Hepatocyte (in vitro differentiated cells): ENCODE measurements around the gene ACACB. TPM values are rescaled to one million over a fixed set of nuclear protein-coding genes. Genes with fewer than 3 reads are reported as not detected.

Experiments
- DNase-seq: peaks from one replicate; pipeline ENCODE4 v3.0.0-alpha.2; 2016; ENCODE audit warnings: low spot score
- H2AFZ ChIP-seq: fragments of 200-600 bp; sonication (generic); 2 replicates; pipeline ENCODE4 v1.6.0; 2016; ENCODE audit warnings: antibody characterized with exemption, mild to moderate bottlenecking
- H3K27ac ChIP-seq: fragments of 200-600 bp; sonication (generic); 2 replicates; pipeline ENCODE4 v1.5.1; 2016; ENCODE audit warnings: mild to moderate bottlenecking
- H3K27me3 ChIP-seq: fragments of 200-600 bp; sonication (generic); 2 replicates; pipeline ENCODE4 v1.6.1; 2016
- H3K36me3 ChIP-seq: fragments of 200-600 bp; sonication (generic); replicated peaks from 2 replicates; pipeline ENCODE4 v1.5.1; 2016; ENCODE audit warnings: low read depth; ENCODE audit not compliant: insufficient read depth
- H3K4me1 ChIP-seq: fragments of 200-600 bp; sonication (generic); 2 replicates; pipeline ENCODE4 v1.5.1; 2016; ENCODE audit warnings: mild to moderate bottlenecking, moderate library complexity; ENCODE audit not compliant: insufficient read depth
- H3K4me2 ChIP-seq: fragments of 200-600 bp; sonication (generic); 2 replicates; pipeline ENCODE4 v1.6.0; 2016
- H3K4me3 ChIP-seq: fragments of 200-600 bp; sonication (generic); 2 replicates; pipeline ENCODE4 v1.5.1; 2016; ENCODE audit warnings: mild to moderate bottlenecking
- H3K79me2 ChIP-seq: fragments of 200-600 bp; sonication (generic); 2 replicates; pipeline ENCODE4 v1.6.0; 2017; ENCODE audit warnings: mild to moderate bottlenecking
- H3K9me2 ChIP-seq: fragments of 200-600 bp; sonication (generic); replicated peaks from 2 replicates; pipeline ENCODE4 v1.6.0; 2017; ENCODE audit warnings: mild to moderate bottlenecking; ENCODE audit not compliant: insufficient read depth
- H3K9me3 ChIP-seq: fragments of 200-600 bp; sonication (generic); 2 replicates; pipeline ENCODE4 v1.5.1; 2016; ENCODE audit warnings: low read depth, mild to moderate bottlenecking
- H4K20me1 ChIP-seq: fragments of 200-600 bp; sonication (generic); 2 replicates; pipeline ENCODE4 v1.6.0; 2016; ENCODE audit warnings: mild to moderate bottlenecking; ENCODE audit not compliant: insufficient read depth, poor library complexity, severe bottlenecking
- CTCF ChIP-seq: fragments of 200-600 bp; sonication (generic); IDR thresholded peaks from 2 replicates; pipeline ENCODE4 v1.5.1; 2016; ENCODE audit warnings: antibody characterized with exemption, mild to moderate bottlenecking; ENCODE audit not compliant: poor library complexity
- EZH2 ChIP-seq: fragments of 200-600 bp; sonication (generic); IDR thresholded peaks from 2 replicates; pipeline ENCODE4 v1.6.1; 2016; ENCODE audit warnings: antibody characterized with exemption, mild to moderate bottlenecking, borderline replicate concordance
- EZH2phosphoT487 ChIP-seq: fragments of 200-600 bp; sonication (generic); IDR thresholded peaks from one replicate; pipeline ENCODE4 v1.6.1; 2018; ENCODE audit warnings: antibody characterized with exemption, mild to moderate bottlenecking, low read depth, moderate library complexity; ENCODE audit not compliant: unreplicated experiment, severe bottlenecking
- WGBS: methylation state at CpG from one replicate; pipeline ENCODE4 v1.1.6; 2016; ENCODE audit warnings: low lambda C conversion rate; ENCODE audit errors: missing lambda C conversion rate; 5-methylcytosine and 5-hydroxymethylcytosine counted together
- polyA plus RNA-seq: library from polyadenylated mRNA; unstranded; fragments of >200 nt; fragmentation: Nextera tagmentation; extraction: Ambion mirVana; gene quantifications from 2 replicates; pipeline ENCODE4 v1.2.1, GENCODE V29; 2016
- total RNA-seq: library from RNA; depleted of rRNA; stranded (reverse); fragments of >200 nt; gene quantifications from 2 replicates; pipeline ENCODE4 v1.2.3, GENCODE V29; 2014

Gene ACACB
- total and polyA plus RNA-seq, 2 experiments from 2014 or later = 3.9 to 9.3 TPM

GRCh38 chr12:109253913-109254544 is 137.6 kb downstream of the ACACB start:
- Histone ChIP-seq H4K20me1 (no peaks in the 10 kb centered on the region), H3K4me2 (no peak overlapping the region), H3K36me3 (no peaks in the 10 kb centered on the region), H3K27ac (no peak overlapping the region), H3K9me2 (no peaks in the 10 kb centered on the region), H3K27me3 (no peaks in the 10 kb centered on the region), H3K79me2 (no peaks in the 10 kb centered on the region), H3K4me1 (no peaks in the 10 kb centered on the region), H3K4me3 (no peak overlapping the region), H3K9me3 (no peaks in the 10 kb centered on the region), H2AFZ (no peak overlapping the region)
- no peak for DNase-seq
- no peak for TF ChIP-seq EZH2phosphoT487
- WGBS = 93% methylated on average over 7 of the region's 7 CpGs

- 68% methylated on average over 5 of the region's 5 CpGs for whole genome bisulfite sequencing
- no peaks in the 10 kb centered on the region for H3K36me3 ChIP-seq
Measured at GRCh38 chr12:109255377-109255776, 139.0 kb downstream of the ACACB start.

GRCh38 chr12:109256011-109256410 is 139.6 kb downstream of the ACACB start:
- Histone ChIP-seq H3K9me2 (no peaks in the 10 kb centered on the region), H3K9me3 (no peaks in the 10 kb centered on the region), H3K27me3 (no peaks in the 10 kb centered on the region), H4K20me1 (no peaks in the 10 kb centered on the region), H2AFZ (no peak overlapping the region), H3K4me3 (no peak overlapping the region), H3K4me1 (no peaks in the 10 kb centered on the region), H3K27ac (no peak overlapping the region), H3K79me2 (no peaks in the 10 kb centered on the region), H3K36me3 (no peaks in the 10 kb centered on the region), H3K4me2 (no peak overlapping the region)
- DNase-seq = no peak
- no peak for TF ChIP-seq EZH2phosphoT487
- no peak for TF ChIP-seq CTCF
- TF ChIP-seq EZH2 = no peak
- 92% methylated on average over 8 of the region's 8 CpGs for WGBS

More at GRCh38 chr12:109255377-109255776, 139.0 kb downstream of the ACACB start:
- H3K27me3 ChIP-seq = no peaks in the 10 kb centered on the region
- H3K79me2 ChIP-seq = no peaks in the 10 kb centered on the region
- H3K4me2 ChIP-seq = no peak overlapping the region
- no peak overlapping the region for H2AFZ ChIP-seq
- H4K20me1 ChIP-seq = no peaks in the 10 kb centered on the region
- H3K9me2 ChIP-seq = no peaks in the 10 kb centered on the region
- no peak overlapping the region for H3K27ac ChIP-seq
- H3K9me3 ChIP-seq = no peaks in the 10 kb centered on the region
- DNase-seq = no peak
- no peaks in the 10 kb centered on the region for H3K4me1 ChIP-seq
- TF ChIP-seq CTCF (no peak), EZH2 (no peak), EZH2phosphoT487 (no peak)
- H3K4me3 ChIP-seq = no peak overlapping the region

- WGBS = 87% methylated on average over 6 of the region's 6 CpGs
- Histone ChIP-seq H4K20me1 (no peaks in the 10 kb centered on the region), H3K4me2 (no peak overlapping the region), H3K9me3 (no peaks in the 10 kb centered on the region), H3K79me2 (no peaks in the 10 kb centered on the region), H2AFZ (no peak overlapping the region), H3K27me3 (no peaks in the 10 kb centered on the region), H3K4me1 (no peaks in the 10 kb centered on the region), H3K36me3 (no peaks in the 10 kb centered on the region), H3K9me2 (no peaks in the 10 kb centered on the region), H3K4me3 (no peak overlapping the region), H3K27ac (no peak overlapping the region)
- no peak for DNase-seq
- no peak for TF ChIP-seq CTCF
- no peak for TF ChIP-seq EZH2
- TF ChIP-seq EZH2phosphoT487 = no peak
Measured at GRCh38 chr12:109258201-109258600, 141.8 kb downstream of the ACACB start.
